Calu3 (cell line): Measurements from ENCODE around the gene PFN1. TPM values are rescaled to one million over a fixed set of nuclear protein-coding genes. Genes with fewer than 3 reads are reported as not detected.

Source experiments
- BruUV-seq: library from RNA; stranded (reverse); fragments of 400-500 nt; replicated peaks from 2 replicates; lab custom pipeline; 2021; lab: Mats Ljungman, UMichigan
- CTCF ChIA-PET: fragments of 300-600 bp; sonication (Branson Sonifier 250); formaldehyde crosslinking; loops from one replicate; lab custom pipeline; 2022; ENCODE audit warnings: antibody characterized with exemption; lab: Charles Lee
- DNase-seq: peaks from one replicate; pipeline ENCODE4 v3.0.0; 2022
- H3K27ac Mint-ChIP-seq: one replicate; pipeline ENCODE4 v1.8.0; 2022; ENCODE audit warnings: mixed read lengths; ENCODE audit not compliant: unreplicated experiment
- H3K27me3 Mint-ChIP-seq: one replicate; pipeline ENCODE4 v1.8.0; 2022; ENCODE audit warnings: mixed read lengths; ENCODE audit not compliant: unreplicated experiment
- H3K36me3 Mint-ChIP-seq: one replicate; pipeline ENCODE4 v1.8.0; 2022; ENCODE audit warnings: mild to moderate bottlenecking, moderate library complexity, mixed read lengths; ENCODE audit not compliant: insufficient read depth, unreplicated experiment
- H3K4me1 Mint-ChIP-seq: one replicate; pipeline ENCODE4 v1.8.0; 2022; ENCODE audit warnings: mild to moderate bottlenecking, low read depth, mixed read lengths; ENCODE audit not compliant: unreplicated experiment
- H3K4me3 Mint-ChIP-seq: one replicate; pipeline ENCODE4 v1.8.0; 2022; ENCODE audit warnings: mild to moderate bottlenecking, low read depth, moderate library complexity, mixed read lengths; ENCODE audit not compliant: unreplicated experiment
- H3K9me3 Mint-ChIP-seq: one replicate; pipeline ENCODE4 v1.8.0; 2022; ENCODE audit warnings: low read depth, mixed read lengths; ENCODE audit not compliant: unreplicated experiment
- intact Hi-C: fragments of 100-400 bp; cut with micrococcal nuclease; formaldehyde crosslinking; loops from one replicate; pipeline ENCODE4 v1.10.0; 2022; ENCODE audit not compliant: unreplicated experiment
- total RNA-seq: library from RNA; stranded (reverse); gene quantifications from 2 replicates; pipeline ENCODE4 v1.2.3, GENCODE V29; 2022
- TF ChIP-seq, protein P1 (sequence below): fragments of 200-600 bp; IDR thresholded peaks from one replicate; pipeline ENCODE4 v1.8.0; 2022; ENCODE audit warnings: antibody characterized with exemption; ENCODE audit not compliant: unreplicated experiment

PFN1 gene
- total RNA-seq, 1 experiment from 2014 or later: 605 TPM

DNA sequence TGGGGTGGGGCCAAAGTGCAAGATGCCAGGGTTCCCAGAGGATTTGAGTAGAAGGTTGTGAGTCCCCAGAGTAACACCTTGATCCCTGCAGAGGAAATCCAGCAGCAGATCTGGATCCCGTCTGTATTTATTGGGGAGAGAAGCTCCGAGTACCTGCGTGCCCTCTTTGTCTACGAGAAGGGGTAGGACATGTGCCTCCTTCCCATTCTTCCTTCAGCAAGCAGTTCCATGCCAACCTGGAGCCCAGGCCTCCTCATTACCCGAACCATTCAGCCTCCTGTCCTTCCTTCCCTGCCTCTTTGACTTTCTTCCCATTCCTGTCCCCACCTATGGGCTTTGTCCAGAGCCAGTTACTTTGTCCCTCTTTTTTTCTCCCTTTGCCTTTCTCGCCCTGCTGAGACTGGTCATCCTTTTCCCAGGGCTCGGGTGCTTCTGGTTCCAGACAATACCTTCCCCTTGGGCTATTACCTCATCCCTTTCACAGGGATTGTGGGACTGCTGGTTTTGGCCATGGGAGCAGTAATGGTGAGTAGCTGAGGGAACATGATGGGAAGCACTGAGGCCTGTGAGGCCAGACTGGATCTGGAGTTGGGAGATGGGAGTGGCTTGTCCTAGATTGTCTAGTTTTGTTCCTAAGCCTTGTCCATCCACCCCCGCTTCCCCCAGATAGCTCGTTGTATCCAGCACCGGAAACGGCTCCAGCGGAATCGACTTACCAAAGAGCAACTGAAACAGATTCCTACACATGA lies 5.4 kb downstream of the PFN1 start:
- intact Hi-C loops: no loop called here
- Mint-ChIP-seq H3K27ac (peak overlapping the region; percentile 60), H3K27me3 (no peaks in the 10 kb centered on the region), H3K36me3 (peaks cover 85% of the 10 kb centered on the region), H3K4me1 (peaks cover 31% of the 10 kb centered on the region), H3K9me3 (no peaks in the 10 kb centered on the region), H3K4me3 (no peak overlapping the region)
- DNase-seq: no peak
- TF ChIP-seq, protein P1, sequence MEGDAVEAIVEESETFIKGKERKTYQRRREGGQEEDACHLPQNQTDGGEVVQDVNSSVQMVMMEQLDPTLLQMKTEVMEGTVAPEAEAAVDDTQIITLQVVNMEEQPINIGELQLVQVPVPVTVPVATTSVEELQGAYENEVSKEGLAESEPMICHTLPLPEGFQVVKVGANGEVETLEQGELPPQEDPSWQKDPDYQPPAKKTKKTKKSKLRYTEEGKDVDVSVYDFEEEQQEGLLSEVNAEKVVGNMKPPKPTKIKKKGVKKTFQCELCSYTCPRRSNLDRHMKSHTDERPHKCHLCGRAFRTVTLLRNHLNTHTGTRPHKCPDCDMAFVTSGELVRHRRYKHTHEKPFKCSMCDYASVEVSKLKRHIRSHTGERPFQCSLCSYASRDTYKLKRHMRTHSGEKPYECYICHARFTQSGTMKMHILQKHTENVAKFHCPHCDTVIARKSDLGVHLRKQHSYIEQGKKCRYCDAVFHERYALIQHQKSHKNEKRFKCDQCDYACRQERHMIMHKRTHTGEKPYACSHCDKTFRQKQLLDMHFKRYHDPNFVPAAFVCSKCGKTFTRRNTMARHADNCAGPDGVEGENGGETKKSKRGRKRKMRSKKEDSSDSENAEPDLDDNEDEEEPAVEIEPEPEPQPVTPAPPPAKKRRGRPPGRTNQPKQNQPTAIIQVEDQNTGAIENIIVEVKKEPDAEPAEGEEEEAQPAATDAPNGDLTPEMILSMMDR: no peak
- CTCF ChIA-PET: no interaction called here
- BruUV-seq: no TSS peak

DNA sequence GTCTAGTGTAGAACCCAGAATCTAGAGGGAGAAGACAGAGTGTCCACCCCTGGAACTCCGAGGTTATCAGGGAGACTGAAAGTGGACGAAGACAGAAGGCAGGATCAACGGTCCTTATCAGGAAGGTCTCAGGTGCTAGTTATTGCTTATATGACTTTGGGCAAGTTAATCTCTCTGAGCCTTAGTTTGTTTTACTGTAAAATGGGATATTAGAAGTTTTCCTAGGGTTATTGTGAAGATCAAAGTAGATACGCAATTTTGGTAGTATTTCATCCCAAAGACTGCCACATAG lies 7.1 kb downstream of the PFN1 start:
- Mint-ChIP-seq H3K27me3 (no peaks in the 10 kb centered on the region), H3K4me3 (peak overlapping the region; percentile 91), H3K9me3 (no peaks in the 10 kb centered on the region), H3K4me1 (peaks cover 31% of the 10 kb centered on the region), H3K27ac (peak overlapping the region; percentile 98), H3K36me3 (peaks cover 68% of the 10 kb centered on the region)
- TF ChIP-seq, protein P1: no peak
- no peak for DNase-seq
- CTCF ChIA-PET: no interaction called here
- BruUV-seq: no TSS peak
- intact Hi-C loops: no loop called here

DNA sequence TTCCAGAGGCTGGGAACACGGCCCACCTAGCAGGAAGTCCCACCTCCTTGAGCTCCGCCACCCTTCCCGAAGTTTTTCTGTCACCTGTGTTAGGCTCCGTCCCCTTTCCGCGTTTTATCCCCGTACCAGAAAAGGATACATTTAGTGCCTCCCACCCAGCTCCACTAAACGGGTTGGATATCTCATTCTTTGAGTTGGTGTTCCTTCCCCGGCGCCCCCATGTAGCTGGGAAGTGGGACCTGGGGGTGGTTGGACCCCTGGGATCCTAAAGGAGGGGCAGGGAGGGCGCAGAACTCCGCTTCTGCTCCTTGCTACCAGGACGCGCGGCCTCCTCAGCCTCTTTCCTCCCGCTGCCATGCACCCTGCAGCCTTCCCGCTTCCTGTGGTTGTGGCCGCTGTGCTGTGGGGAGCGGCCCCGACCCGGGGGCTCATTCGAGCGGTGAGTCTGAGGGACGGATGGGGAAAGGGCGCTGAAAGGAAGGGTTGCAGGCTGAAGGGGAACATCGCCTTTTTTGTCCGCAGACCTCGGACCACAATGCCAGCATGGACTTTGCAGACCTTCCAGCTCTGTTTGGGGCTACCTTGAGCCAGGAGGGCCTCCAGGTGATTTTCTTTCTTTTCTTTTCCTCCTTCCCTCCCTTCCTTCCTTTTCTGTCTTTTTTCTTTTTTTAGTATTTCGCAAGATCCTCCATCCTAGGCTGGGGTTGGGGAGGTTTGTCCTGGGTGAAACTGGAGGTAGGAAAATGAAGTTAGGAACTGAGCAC lies 7.6 kb downstream of the PFN1 start:
- TSS peak; percentile 84 for BruUV-seq
- peak; percentile 66 for DNase-seq
- H3K27ac Mint-ChIP-seq: peak overlapping the region; percentile 98
- TF ChIP-seq, protein P1: no peak
- no peaks in the 10 kb centered on the region for H3K9me3 Mint-ChIP-seq
- intact Hi-C loops: no loop called here
- H3K4me3 Mint-ChIP-seq: peak overlapping the region; percentile 91
- H3K36me3 Mint-ChIP-seq: peaks cover 64% of the 10 kb centered on the region
- peaks cover 29% of the 10 kb centered on the region for H3K4me1 Mint-ChIP-seq
- no peaks in the 10 kb centered on the region for H3K27me3 Mint-ChIP-seq
- CTCF ChIA-PET: interaction anchor here (1.6 kb wide), 2 partner anchors 27 to 31 kb away, joined by 7 to 10 read pairs; partner anchors contain the start of gene SPAG7

DNA sequence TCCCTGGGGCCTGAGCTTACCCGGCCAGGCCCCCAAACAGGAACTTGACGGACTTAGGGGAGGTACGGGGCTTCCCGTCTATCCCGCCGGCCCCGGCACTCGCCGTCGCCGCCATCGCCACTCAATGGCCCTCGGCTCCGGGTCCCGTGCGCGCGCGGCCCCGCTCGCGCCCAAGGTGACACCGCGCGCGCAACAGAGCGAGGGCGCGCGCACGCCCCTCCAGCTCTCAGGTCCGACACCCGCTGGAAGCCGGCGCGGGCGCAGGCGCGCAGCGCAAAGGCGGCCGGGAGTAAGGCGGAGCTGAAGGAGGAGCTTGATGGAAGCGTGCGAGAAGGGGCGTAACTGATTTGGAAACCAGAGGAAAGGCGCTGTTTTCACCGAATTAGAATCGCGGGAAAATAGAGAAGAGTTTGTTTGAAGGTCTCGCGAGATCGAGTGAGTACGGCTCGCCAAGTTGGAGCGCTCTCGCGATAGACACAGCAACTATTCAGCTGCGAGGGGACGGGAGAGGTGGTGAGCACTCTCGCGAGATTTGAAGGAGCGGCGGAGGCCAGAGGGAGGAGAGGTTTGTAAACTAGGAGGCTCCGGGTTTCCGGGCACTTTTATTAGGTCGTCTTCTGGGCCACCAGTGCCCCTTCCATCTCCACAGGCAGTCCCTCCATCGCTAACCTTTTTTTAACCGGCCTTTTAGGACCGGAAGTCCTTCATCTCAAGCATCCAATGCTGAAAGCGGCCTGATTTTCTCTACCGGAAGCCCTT lies 8.4 kb downstream of the PFN1 start, which contains the start of the genes RNF167 and SLC25A11:
TSS of gene RNF167 (plus strand) at position 473 of the 759 bp plus-strand sequence. CDS start 642 bp downstream, outside the sequence.
TSS of gene SLC25A11 (minus strand) at position 251 of the 759 bp plus-strand sequence. CDS start at position 115, 136 bp downstream.
- intact Hi-C loops: no loop called here

More for the DNA sequence above, 8.4 kb downstream of the PFN1 start, which contains the start of the genes RNF167 and SLC25A11:
- CTCF ChIA-PET: interaction anchor here (1.6 kb wide), 2 partner anchors 27 to 31 kb away, joined by 7 to 10 read pairs; partner anchors contain the start of gene SPAG7
- Mint-ChIP-seq H3K9me3 (no peaks in the 10 kb centered on the region), H3K27ac (peak within 1 kb of the TSS; percentile 98), H3K36me3 (peaks cover 57% of the 10 kb centered on the region), H3K4me1 (peaks cover 22% of the 10 kb centered on the region), H3K27me3 (no peaks in the 10 kb centered on the region), H3K4me3 (peak within 1 kb of the TSS; percentile 91)
- TF ChIP-seq, protein P1: no peak
- peak; percentile 91 for DNase-seq
- no TSS peak for BruUV-seq
